ENCODE results near the gene PIEZO1. TPM values are rescaled to one million over a fixed set of nuclear protein-coding genes. Genes with fewer than 3 reads are reported as not detected.
A peak's percentile ranks its signal among the peaks of the same experiment; 100 is the strongest.

Gene PIEZO1
- total and polyA plus RNA-seq, 2 experiments from 2014 or later: 30.4 to 70.1 TPM

- TF ChIP-seq REST (IDR thresholded peaks at IDR 0.05; ENCODE audit: unreplicated experiment): no peak
- no peak for TF ChIP-seq CTCF (conservative IDR thresholded peaks at IDR 0.05; ENCODE audit: low read depth in 2 of 2)
- TF ChIP-seq NANOG (IDR thresholded peaks at IDR 0.05; ENCODE audit: borderline replicate concordance): no peak
Measured at GRCh38 chr16:88805340-88805715, 20.3 kb upstream of the PIEZO1 start (continued).

DNA sequence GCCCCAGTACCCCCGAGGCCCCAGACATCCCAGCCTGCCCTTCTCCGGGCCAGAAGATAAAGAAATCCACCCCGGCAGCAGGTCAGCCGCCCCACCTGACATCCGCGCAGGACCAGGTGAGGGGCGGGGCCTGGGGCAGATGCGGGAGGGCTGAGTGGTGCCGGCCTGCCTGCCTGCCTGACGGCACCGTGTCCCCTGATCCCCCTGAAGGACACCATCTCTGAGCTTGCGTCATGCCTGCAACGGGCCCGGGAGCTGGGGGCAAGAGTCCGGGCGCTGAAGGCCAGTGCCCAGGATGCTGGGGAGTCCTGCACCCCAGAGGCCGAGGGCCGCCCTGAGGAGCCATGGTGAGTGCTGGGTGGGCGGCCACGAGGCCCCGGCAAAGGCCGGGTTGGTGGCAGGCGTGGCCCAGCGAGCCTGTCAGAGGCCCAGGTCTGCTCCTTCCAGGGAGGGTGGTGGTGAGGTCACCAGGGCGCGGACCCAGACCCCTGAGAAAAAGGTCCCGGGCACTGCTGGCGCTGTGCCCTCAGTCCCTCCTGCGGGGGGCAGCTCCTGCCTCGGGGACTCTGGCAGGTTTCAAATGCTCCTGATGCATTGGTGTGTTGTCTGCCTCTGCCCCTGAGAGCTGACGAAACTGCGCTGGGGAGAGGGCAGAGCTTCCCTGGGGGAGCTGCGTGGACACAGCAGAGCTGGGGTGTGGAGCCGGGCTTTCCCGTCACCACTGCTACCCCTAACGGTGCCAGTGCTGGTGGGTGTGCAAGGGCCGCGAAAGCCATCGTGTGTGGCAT, 19.7 kb upstream of the PIEZO1 start:
- Histone ChIP-seq H3K4me1 (ENCODE audit: insufficient read depth) (no peaks in the 10 kb centered on the region), H3K27ac (ENCODE audit: low read depth) (peak overlapping the region; percentile 74; the same call in 1 of the 2 replicates), H3K36me3 (ENCODE audit: insufficient read depth) (peaks cover 14% of the 10 kb centered on the region)

More for the DNA sequence above, 19.7 kb upstream of the PIEZO1 start:
- DNase-seq (ENCODE audit: low spot score): peak; percentile 64
- Mint-ChIP-seq H3K36me3 (ENCODE audit: low read depth) (peaks cover 62% of the 10 kb centered on the region), H3K4me1 (no peaks in the 10 kb centered on the region), H3K4me3 (peak overlapping the region; percentile 85), H3K9me3 (peaks cover 4% of the 10 kb centered on the region; the same call in 1 of the 3 replicates), H3K27me3 (ENCODE audit: insufficient read depth, low read depth, poor library complexity) (peaks cover 40% of the 10 kb centered on the region), H3K27ac (no peak overlapping the region)
- ATAC-seq: peak; percentile 29
- Histone ChIP-seq H3K4me3 (peak overlapping the region; percentile 83), H4K20me1 (replicated peaks; ENCODE audit: insufficient read depth) (no peaks in the 10 kb centered on the region; the same call in none of the 2 replicates), H2AFZ (no peak overlapping the region), H3K4me2 (peak overlapping the region; percentile 97), H3F3A (replicated peaks; ENCODE audit: low read depth) (peaks cover 53% of the 10 kb centered on the region), H3K9me2 (ENCODE audit: insufficient read depth) (no peaks in the 10 kb centered on the region), H3K79me2 (replicated peaks; ENCODE audit: insufficient read depth) (peaks cover 11% of the 10 kb centered on the region), H3K27me3 (ENCODE audit: insufficient read depth) (no peaks in the 10 kb centered on the region)
- no peak for TF ChIP-seq CTCF (conservative IDR thresholded peaks at IDR 0.05; ENCODE audit: low read depth in 2 of 2)
- TF ChIP-seq CREB1 (CRISPR knock-in tag; IDR thresholded peaks at IDR 0.05; ENCODE audit: low read depth): no peak
- no peak for TF ChIP-seq STAT1 (IDR thresholded peaks at IDR 0.05; ENCODE audit: unreplicated experiment)
- no peak for TF ChIP-seq REST (IDR thresholded peaks at IDR 0.05; ENCODE audit: unreplicated experiment)
- no peak for TF ChIP-seq EZH2 (IDR thresholded peaks at IDR 0.05; ENCODE audit: low read depth, unreplicated experiment)

Data from GM23338 (cell line).